Parathyroid adenoma (tissue), 2 donors: ENCODE results near the gene PTS.

Experiments used
- H2AFZ ChIP-seq: fragments of 300-600 bp; sonication (generic); one replicate; pipeline ENCODE4 v1.7.0; 2017; ENCODE audit warnings: antibody characterized with exemption, mild to moderate bottlenecking
- H3K27ac ChIP-seq: fragments of 300-600 bp; sonication (generic); one replicate; pipeline ENCODE4 v1.7.0; 2017
- H3K27me3 ChIP-seq: fragments of 300-600 bp; sonication (generic); one replicate; pipeline ENCODE4 v1.7.0; 2017; ENCODE audit warnings: low read length; ENCODE audit not compliant: control insufficient read depth, insufficient read depth
- H3K36me3 ChIP-seq: fragments of 300-600 bp; sonication (generic); one replicate; pipeline ENCODE4 v1.7.0; 2017; ENCODE audit warnings: low read length; ENCODE audit not compliant: control insufficient read depth, insufficient read depth
- H3K4me1 ChIP-seq: fragments of 300-600 bp; sonication (generic); one replicate; pipeline ENCODE4 v1.7.0; 2017; ENCODE audit warnings: control low read depth
- H3K4me2 ChIP-seq: fragments of 300-600 bp; sonication (generic); one replicate; pipeline ENCODE4 v1.7.0; 2017; ENCODE audit warnings: low read length
- H3K4me3 ChIP-seq: fragments of 300-600 bp; sonication (generic); one replicate; pipeline ENCODE4 v1.7.0; 2017; ENCODE audit warnings: low read depth, low read length
- H3K79me2 ChIP-seq: fragments of 300-600 bp; sonication (generic); one replicate; pipeline ENCODE4 v1.7.0; 2017; ENCODE audit warnings: control low read depth
- H3K9ac ChIP-seq: fragments of 300-600 bp; sonication (generic); one replicate; pipeline ENCODE4 v1.7.0; 2017; ENCODE audit warnings: mild to moderate bottlenecking
- H3K9me3 ChIP-seq: fragments of 300-600 bp; sonication (generic); one replicate; pipeline ENCODE4 v1.7.0; 2017; ENCODE audit warnings: low read length; ENCODE audit not compliant: control insufficient read depth
- TF ChIP-seq, protein P1 (sequence below): fragments of 300-600 bp; sonication (generic); IDR thresholded peaks from one replicate; pipeline ENCODE4 v1.7.0; 2017; ENCODE audit warnings: antibody characterized with exemption, mild to moderate bottlenecking
- donor health status: primary hyperparathyroidism.

Gene PTS

DNA sequence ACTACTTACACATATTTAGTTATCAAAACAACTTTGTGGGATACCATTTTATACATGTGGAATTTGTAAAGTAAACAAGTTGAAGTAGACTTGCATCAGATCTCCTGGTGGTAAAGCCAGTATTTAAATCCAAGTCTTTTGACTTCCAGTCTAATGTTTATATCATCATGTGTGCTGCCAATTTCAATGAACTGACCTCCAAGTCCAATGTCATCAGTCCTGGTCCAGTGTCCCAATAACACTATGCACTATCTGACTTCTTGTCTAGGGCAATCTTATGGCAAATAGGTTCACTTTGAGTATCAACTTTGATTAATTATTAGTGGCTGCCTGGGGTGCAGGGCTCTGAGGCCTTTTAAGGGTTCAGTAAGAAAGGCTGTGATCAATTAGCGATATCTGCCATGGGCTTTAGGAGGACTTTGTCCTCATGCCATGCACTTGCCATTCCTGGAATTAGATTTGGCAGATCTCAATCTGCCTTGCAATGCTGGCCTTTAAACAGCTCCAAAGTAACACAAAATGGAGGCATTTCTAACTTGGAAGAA, 9.6 kb upstream of the PTS start:
- Histone ChIP-seq H3K9me3 (no peaks in the 10 kb centered on the region), H3K79me2 (no peaks in the 10 kb centered on the region), H3K4me1 (no peaks in the 10 kb centered on the region), H3K4me2 (no peak overlapping the region), H2AFZ (no peak overlapping the region), H3K4me3 (no peak overlapping the region), H3K27me3 (no peaks in the 10 kb centered on the region), H3K36me3 (no peaks in the 10 kb centered on the region), H3K27ac (no peak overlapping the region), H3K9ac (no peak overlapping the region)
- TF ChIP-seq, protein P1, sequence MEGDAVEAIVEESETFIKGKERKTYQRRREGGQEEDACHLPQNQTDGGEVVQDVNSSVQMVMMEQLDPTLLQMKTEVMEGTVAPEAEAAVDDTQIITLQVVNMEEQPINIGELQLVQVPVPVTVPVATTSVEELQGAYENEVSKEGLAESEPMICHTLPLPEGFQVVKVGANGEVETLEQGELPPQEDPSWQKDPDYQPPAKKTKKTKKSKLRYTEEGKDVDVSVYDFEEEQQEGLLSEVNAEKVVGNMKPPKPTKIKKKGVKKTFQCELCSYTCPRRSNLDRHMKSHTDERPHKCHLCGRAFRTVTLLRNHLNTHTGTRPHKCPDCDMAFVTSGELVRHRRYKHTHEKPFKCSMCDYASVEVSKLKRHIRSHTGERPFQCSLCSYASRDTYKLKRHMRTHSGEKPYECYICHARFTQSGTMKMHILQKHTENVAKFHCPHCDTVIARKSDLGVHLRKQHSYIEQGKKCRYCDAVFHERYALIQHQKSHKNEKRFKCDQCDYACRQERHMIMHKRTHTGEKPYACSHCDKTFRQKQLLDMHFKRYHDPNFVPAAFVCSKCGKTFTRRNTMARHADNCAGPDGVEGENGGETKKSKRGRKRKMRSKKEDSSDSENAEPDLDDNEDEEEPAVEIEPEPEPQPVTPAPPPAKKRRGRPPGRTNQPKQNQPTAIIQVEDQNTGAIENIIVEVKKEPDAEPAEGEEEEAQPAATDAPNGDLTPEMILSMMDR: no peak

DNA sequence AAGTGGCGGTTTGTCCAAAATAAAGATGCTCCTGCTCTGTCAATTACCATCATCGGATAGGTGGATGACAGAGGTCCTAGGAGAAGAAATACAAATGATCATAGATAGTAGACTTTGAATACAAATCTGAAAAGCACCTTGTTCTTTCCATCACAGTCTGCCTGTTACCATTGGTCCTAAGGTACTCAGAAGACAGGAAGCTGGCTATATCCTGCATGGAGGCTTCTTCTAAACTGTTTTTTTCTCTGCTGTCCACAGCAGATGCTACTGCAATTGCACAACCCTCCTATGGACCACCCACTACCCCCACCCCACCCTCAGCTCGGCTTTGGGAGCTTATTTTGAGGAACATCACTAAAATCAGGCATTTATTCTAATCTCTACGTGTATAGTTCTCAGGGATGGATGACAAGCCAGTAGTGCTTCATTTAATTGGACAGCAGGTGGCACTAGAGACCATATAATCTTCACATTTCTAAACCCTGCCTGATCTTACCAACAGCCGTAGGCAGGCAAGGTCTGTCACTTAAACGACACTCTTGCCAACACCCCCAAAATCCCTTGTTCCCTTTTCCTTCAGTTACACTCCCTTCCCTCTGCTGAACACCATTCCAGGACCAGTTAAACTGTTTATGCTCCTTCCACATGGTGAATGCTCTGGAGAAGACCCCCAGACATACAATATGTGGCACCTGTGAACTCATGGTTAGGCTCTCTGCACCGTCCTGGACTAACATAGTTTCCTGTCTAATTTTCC, 6.6 kb upstream of the PTS start:
- peak overlapping the region; percentile 46 for H2AFZ ChIP-seq
- no peak overlapping the region for H3K4me2 ChIP-seq
- no peaks in the 10 kb centered on the region for H3K9me3 ChIP-seq
- no peaks in the 10 kb centered on the region for H3K4me1 ChIP-seq
- H3K4me3 ChIP-seq: no peak overlapping the region
- H3K79me2 ChIP-seq: no peaks in the 10 kb centered on the region
- no peak overlapping the region for H3K27ac ChIP-seq
- H3K36me3 ChIP-seq: no peaks in the 10 kb centered on the region
- H3K27me3 ChIP-seq: no peaks in the 10 kb centered on the region
- TF ChIP-seq, protein P1: peak; percentile 62
- no peak overlapping the region for H3K9ac ChIP-seq

DNA sequence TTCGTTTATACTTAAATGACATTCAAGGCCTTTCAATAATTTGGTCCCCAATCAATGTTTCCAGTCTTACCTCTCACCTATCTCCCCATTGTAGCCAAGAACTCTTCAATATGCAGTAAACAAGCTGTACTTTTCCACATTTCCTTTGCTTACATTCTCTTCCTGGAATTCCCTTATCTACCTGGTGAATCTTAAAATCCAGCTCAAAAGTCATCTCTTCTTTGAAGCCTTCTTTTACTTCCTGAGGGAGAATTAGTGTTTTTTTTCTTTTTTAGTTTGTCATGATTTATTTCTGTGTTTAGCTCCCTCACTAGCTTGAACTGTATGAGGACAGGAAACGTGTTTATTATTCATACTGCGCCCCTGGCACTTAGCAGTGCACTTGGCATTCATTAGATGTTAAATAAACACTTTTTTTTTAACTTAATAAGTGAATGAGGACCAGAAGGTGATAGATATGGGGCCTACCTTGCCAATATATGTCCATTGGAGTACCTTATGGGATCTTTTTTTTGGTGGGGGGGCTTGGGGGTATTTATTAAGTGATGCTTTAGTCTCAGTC, 4.9 kb upstream of the PTS start:
- Histone ChIP-seq H3K4me2 (no peak overlapping the region), H3K27me3 (no peaks in the 10 kb centered on the region), H2AFZ (no peak overlapping the region), H3K9me3 (no peaks in the 10 kb centered on the region), H3K4me1 (no peaks in the 10 kb centered on the region), H3K27ac (no peak overlapping the region), H3K79me2 (peaks cover 3% of the 10 kb centered on the region), H3K4me3 (no peak overlapping the region), H3K36me3 (no peaks in the 10 kb centered on the region), H3K9ac (no peak overlapping the region)
- TF ChIP-seq, protein P1: no peak

DNA sequence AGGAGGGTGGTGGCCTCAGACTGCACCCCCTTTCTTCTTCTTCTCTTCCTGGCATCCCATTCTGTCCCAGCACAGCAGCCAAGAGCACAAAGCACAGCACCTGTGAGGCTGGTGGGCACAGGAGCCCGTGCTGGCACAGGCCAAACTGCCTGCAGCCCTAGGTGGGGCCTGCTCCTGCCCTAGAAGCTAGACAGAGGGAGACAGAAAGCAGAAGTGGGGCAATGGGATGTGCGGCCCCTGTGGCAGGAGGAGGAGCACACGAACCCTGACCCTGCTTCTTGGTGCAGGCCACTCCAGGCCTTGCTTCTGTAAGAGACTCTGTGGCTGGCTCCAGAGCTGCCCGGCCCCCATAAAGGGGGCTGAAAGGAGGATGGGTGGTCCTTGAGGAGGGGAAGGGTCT, 3.9 kb upstream of the PTS start:
- TF ChIP-seq, protein P1: no peak
- Histone ChIP-seq H3K4me2 (no peak overlapping the region), H3K36me3 (no peaks in the 10 kb centered on the region), H3K4me3 (no peak overlapping the region), H3K27me3 (no peaks in the 10 kb centered on the region), H3K4me1 (no peaks in the 10 kb centered on the region), H3K27ac (no peak overlapping the region), H3K79me2 (peaks cover 3% of the 10 kb centered on the region), H2AFZ (no peak overlapping the region), H3K9ac (no peak overlapping the region), H3K9me3 (no peaks in the 10 kb centered on the region)
